DMS53 treated with DMSO at 0.1 percent for 48 hours (cell line): ENCODE data around the gene THRAP3.
A peak's percentile ranks its signal among the peaks of the same experiment; 100 is the strongest.

ENCODE experiments used
- DNase-seq: peaks from one replicate; lab custom pipeline; 2025; ENCODE audit not compliant: unreplicated experiment; lab: John Stamatoyannopoulos, UW

The THRAP3 gene

GRCh38 chr1:36297062-36297461 is 72.8 kb downstream of the THRAP3 start:
- no peak for DNase-seq

- no peak for DNase-seq
These were observed 74.4 kb downstream of the THRAP3 start for GRCh38 chr1:36298640-36299039.

DNA sequence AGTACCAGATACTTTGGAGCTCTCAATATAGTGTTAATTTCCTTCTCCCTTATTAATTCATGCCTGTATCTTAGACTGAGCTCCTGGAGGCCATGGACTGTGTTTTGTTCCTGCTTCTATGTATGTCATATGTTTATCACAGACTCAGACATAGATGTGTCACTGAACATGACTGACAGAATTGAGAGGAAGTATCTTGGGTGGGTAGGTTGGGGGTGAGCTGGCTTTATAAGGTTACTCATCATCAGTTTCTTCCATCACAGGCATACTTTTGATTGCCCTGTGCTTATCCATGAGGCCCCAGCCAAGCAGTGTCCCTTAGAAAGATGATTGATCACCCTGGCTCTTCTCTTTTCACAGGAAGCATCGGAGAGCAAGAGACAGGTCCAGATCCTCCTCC is 76.3 kb downstream of the THRAP3 start:
- DNase-seq = no peak

- no peak for DNase-seq
These were observed 77.0 kb downstream of the THRAP3 start for GRCh38 chr1:36301220-36301619.

GRCh38 chr1:36303244-36303643 is 79.0 kb downstream of the THRAP3 start:
- DNase-seq = no peak

- DNase-seq = no peak
These were observed 79.6 kb downstream of the THRAP3 start for GRCh38 chr1:36303650-36304360.

GRCh38 chr1:36304521-36304920 is 80.3 kb downstream of the THRAP3 start:
- DNase-seq = no peak

DNA sequence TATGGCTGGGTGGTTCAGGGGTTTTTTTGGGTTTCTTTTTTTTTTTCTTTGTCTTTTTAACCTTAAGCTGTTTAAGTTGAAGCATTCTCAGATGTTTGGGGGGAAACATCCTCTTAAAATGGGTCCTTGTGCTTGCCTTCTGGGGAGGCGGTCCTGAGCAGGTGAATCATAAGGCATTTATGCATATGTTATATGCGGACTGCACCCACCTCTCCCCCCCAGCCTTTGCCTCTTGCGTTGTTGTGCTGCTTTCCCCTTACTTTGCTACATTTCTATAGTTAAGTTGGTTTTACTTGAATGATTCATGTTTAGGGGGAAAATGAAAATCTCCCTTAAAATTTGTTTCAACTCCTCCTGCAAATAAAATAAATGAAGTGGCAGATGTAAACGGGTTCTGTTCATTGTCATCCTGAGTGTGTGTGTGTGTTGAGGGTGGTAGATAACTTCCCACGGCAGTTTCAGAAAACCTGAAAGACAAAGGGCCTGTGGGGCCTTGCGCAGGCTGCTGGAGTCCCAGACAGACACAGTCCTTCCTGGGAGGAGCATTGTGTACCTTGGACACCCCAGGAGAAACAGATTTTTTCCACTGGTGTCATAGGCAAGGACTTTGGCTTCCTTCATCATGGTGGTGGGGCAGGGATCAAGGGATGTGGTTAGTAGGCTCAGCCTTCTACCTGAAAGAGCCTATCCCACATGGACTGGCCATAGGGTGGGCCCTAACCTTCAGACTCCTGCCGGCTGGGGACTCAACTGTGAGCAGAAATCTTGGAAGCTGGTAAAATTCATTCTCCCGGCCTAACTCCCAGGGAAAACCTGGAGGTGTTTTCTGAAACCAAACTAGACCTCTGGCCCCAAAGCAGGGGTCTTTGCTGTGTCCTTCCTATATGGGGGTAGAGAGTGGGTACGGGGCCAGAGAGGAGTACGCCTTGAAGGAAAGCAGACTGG is 81.0 kb downstream of the THRAP3 start:
- DNase-seq = no peak

DNA sequence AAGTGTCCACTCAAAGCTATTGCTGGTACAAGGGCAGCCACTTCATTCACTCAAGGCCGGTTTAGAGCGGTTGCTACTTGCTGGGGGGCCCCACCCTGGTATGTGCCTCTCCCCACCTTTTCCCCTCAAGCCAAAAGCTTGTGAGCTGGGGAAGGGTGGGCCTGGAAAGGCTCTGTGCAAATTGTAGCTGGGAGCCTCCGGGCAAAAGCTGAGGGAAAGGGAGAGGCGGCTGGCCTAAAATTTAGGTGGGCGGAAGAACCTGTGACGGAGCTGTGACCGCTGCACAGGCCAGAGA is 81.6 kb downstream of the THRAP3 start:
- DNase-seq = no peak

GRCh38 chr1:36306210-36306901 is 82.1 kb downstream of the THRAP3 start, which contains the start of gene SH3D21:
TSS of gene SH3D21 (plus strand) at chr1:36306368. CDS start at chr1:36306421, 53 bp downstream.
- peak; percentile 68 for DNase-seq

DNA sequence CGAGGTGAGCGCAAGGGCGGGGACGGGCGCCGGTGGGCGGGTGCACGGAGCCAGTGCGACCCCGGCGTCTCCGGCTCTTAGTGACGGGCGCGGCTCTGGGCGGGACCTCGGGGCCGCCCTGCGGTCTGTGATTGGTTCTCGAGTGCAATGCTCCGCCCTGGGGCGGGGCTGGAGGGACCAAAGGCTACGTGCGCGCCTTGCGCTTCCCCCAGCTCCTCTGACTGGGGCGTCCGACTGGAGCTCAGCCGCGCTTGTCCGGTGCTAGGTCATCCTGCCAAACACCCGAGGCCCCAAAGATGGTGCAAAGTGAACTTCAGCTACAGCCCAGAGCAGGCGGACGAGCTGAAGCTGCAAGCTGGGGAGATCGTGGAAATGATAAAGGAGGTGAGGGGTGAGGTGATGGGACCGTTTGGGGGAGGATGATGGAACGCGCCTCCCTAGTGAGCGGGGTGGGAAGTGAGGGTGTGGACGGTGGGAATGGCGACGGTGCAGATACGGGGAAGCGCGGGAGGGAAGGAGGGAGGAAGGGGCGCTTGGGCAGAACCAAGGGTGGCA is 82.7 kb downstream of the THRAP3 start:
- DNase-seq = peak; percentile 84

DNA sequence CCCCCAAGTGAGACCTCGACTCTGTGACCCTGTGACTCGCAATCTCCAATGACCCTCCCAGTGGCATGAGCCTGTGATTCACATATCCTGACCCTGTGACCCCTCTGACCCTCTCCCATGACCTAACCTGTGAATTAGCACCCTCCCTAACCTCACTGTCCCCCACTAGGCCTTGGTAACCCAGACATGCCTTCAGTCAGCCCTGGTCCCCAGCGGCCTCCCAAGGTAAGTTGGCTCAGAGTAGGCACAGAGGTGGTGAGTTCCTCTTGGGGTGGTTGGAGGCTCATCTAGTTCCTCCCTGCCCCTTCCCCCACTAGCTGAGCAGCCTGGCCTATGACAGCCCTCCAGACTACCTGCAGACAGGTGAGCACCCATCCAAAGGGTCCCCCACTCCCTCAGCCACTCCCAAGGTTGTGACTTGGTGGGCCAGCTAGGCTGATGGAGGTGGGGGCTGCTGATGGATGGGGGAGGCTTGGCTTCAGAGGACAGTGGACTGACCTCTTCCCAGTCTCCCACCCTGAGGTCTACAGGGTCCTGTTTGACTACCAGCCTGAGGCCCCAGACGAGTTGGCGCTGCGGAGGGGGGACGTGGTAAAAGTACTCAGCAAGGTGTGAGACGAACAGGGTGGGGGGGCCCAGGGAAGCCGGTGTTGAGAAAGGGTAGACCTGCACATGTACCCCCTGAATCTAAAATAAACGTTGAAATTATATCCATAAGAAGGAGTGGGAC is 83.5 kb downstream of the THRAP3 start:
- no peak for DNase-seq

DNA sequence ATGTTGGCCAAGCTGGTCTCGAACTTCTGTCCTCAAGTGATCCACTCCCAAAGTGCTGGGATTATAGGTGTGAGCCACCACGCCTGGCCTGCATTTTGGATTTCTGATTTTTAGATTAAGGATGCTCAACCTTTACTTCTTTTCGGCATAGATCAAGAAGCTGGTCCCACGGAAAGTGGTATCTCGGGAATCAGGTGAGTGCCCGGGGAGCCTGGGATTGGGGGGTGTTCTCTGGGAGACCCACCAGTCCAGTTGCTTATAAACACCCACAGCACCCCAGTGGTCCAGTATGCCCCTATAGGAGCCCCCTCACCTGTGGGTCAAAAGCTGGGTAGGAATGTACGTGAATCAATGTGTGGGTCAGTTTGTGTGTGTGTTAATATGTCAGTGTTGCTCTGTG is 85.2 kb downstream of the THRAP3 start:
- DNase-seq = no peak

DNA sequence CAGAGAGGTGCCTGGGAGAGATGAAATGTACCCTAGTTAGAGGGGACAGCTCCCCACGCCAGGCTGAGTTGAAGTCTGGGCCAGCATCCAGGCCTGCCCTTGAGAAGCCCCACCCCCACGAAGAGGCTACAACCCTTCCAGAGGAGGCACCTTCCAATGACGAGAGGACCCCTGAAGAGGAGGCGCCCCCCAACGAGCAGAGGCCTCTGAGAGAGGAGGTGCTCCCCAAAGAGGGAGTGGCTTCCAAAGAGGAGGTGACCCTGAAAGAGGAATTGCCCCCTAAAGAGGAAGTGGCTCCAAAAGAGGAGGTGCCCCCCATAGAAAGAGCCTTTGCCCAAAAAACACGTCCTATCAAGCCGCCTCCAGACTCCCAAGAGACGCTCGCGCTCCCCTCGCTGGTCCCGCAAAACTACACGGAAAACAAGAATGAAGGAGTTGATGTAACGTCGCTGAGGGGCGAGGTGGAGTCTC is 96.1 kb downstream of the THRAP3 start:
- no peak for DNase-seq

DNA sequence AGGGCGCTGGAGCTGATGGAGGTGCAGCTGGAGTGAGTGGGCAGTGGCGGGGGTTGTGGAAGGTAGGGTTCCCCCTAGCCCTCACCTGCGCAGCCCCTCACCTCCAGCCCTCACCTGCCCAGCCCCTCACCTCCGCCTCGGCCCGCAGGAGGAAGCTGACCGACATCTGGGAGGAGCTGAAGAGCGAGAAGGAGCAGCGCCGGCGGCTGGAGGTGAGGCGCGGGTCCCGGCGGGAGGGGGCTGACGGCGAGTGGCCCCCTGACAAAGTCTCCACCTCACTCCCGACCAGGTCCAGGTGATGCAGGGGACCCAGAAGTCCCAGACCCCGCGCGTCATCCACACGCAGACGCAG is 96.5 kb downstream of the THRAP3 start:
- DNase-seq = no peak

- DNase-seq = peak; percentile 40
These were observed 97.1 kb downstream of the THRAP3 start for GRCh38 chr1:36321119-36321951.

- no peak for DNase-seq
These were observed 98.0 kb downstream of the THRAP3 start for GRCh38 chr1:36322041-36322785.

GRCh38 chr1:36322786-36323635 is 98.8 kb downstream of the THRAP3 start:
- no peak for DNase-seq
